Erythroblast (primary cell): ENCODE measurements around the gene OLFML2A.

Experiments used
- GATA1 ChIP-seq: IDR thresholded peaks from 2 replicates; pipeline ENCODE4 v1.6.1; 2011; ENCODE audit warnings: low read depth, mild to moderate bottlenecking, control low read depth, low read length, moderate library complexity
- POLR2A ChIP-seq: IDR thresholded peaks from 2 replicates; pipeline ENCODE4 v1.6.1; 2011; ENCODE audit warnings: mild to moderate bottlenecking, low read length

GRCh38 chr9:124749781-124750180 lies 27.2 kb upstream of the OLFML2A start:
- TF ChIP-seq POLR2A (no peak), GATA1 (no peak)
